Body of pancreas (tissue), 4 donors: ENCODE results near the gene G6PC3. TPM values are rescaled to one million over a fixed set of nuclear protein-coding genes. Genes with fewer than 3 reads are reported as not detected.
"Not testable (repeated sequence)": the region's sequence is repeated elsewhere in the genome, so short reads cannot be mapped to it uniquely, and the experiment has no call there.

Experiments
- ATAC-seq: fragments of 150-250 bp; one replicate; pipeline ENCODE4 v1.9.1; 2016
- DNase-seq, 4 donors: peaks; one replicate each; pipeline ENCODE4 v3.0.0-alpha.2; 2019
- H3K27ac ChIP-seq, 4 donors: fragments of 200-600 bp; sonication (generic); 1 replicate in 3 of 4; 2 replicates in 1 of 4; pipeline versions ENCODE4 v1.5.1 to v1.6.1; 2016 to 2019; ENCODE audit warnings: mild to moderate bottlenecking in 1 of 4, mixed read lengths in 1 of 4, moderate library complexity in 1 of 4
- H3K27me3 ChIP-seq, 2 donors: fragments of 200-600 bp; sonication (generic); one replicate each; pipeline ENCODE4 v1.6.0; 2016; ENCODE audit warnings: mild to moderate bottlenecking in 1 of 2
- H3K36me3 ChIP-seq, 2 donors: fragments of 200-600 bp; sonication (generic); replicated peaks in 1 of 2; 2 replicates each; pipeline ENCODE4 v1.5.1; 2016; ENCODE audit warnings: low read depth in 2 of 2; ENCODE audit not compliant: insufficient read depth in 1 of 2
- H3K4me1 ChIP-seq: fragments of 200-600 bp; sonication (generic); one replicate; pipeline ENCODE4 v1.6.0; 2016
- H3K4me3 ChIP-seq, 2 donors: fragments of 200-600 bp; sonication (generic); 1 replicate in 1 of 2; 2 replicates in 1 of 2; pipeline ENCODE4 v1.5.1; 2016 to 2019
- H3K9me3 ChIP-seq, 3 donors: fragments of 200-600 bp; sonication (generic); 1 replicate in 2 of 3; 2 replicates in 1 of 3; pipeline ENCODE4 v1.5.1; 2016
- POLR2A ChIP-seq, 3 donors: fragments of 450-650 bp; IDR thresholded peaks; one replicate each; pipeline ENCODE4 v1.6.1; 2016; ENCODE audit warnings: antibody characterized with exemption in 3 of 3, mild to moderate bottlenecking in 2 of 3
- WGBS, 2 donors: methylation state at CpG; one replicate each; pipeline ENCODE4 v1.1.5; 2017; 5-methylcytosine and 5-hydroxymethylcytosine counted together
- intact Hi-C: fragments of 100-400 bp; cut with DNase I; formaldehyde crosslinking; loops from one replicate; pipeline ENCODE4 v1.15.1; 2023
- total RNA-seq, 2 donors: library from RNA; depleted of rRNA; stranded (reverse); fragments of >200 nt; gene quantifications; one replicate each; pipeline ENCODE4 v1.1.0, GENCODE V29; 2016
- TF ChIP-seq, protein P1 (sequence below), 7 experiments: fragments of 450-650 bp in 4 of 7; fragments of 200-600 bp in 3 of 7; sonication (generic) in 3 of 7; IDR thresholded peaks; one replicate each; pipeline ENCODE4 v1.5.1; 2016 to 2019; ENCODE audit warnings: antibody characterized with exemption in 7 of 7

G6PC3 gene
- total RNA-seq, 2 donors from 2014 or later, result 11.9 to 12.9 TPM

DNA sequence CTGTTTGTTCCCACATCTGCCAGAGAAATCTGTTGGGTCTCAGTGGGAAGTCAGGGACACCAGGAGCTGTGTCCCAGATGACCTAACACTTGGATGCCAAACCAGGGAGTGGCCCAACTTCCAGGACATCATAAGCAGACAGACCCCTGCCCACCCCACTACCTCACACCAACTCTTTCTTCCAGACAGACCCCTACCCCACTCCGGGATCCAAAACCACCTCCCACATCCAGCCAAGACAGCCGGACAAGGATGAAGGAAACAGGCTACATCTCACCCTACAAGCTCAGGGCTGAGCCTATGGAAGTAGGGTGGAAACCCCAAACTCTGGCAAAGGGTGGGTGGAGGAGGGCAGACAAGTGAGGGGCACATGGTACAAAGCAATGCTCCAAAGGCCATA lies 49.3 kb downstream of the G6PC3 start:
- peak overlapping the region in 2 of 4 donors; percentile 9 to 48 for H3K27ac ChIP-seq
- no peaks in the 10 kb centered on the region for H3K27me3 ChIP-seq
- intact Hi-C loops, result loop anchor here (5.0 kb wide), 1 partner anchor 52 kb away; the partner anchor contains the start of gene LSM12
- DNase-seq (no peak), ATAC-seq (no peak)
- 94% methylated on average over 2 of the region's 2 CpGs; no CpG with 5 or more reads in 1 of the 2 donors for WGBS, 2 donors
- peaks cover 44% of the 10 kb centered on the region for H3K4me1 ChIP-seq
- no peak for TF ChIP-seq POLR2A (IDR thresholded peaks at IDR 0.05)
- TF ChIP-seq, protein P1, sequence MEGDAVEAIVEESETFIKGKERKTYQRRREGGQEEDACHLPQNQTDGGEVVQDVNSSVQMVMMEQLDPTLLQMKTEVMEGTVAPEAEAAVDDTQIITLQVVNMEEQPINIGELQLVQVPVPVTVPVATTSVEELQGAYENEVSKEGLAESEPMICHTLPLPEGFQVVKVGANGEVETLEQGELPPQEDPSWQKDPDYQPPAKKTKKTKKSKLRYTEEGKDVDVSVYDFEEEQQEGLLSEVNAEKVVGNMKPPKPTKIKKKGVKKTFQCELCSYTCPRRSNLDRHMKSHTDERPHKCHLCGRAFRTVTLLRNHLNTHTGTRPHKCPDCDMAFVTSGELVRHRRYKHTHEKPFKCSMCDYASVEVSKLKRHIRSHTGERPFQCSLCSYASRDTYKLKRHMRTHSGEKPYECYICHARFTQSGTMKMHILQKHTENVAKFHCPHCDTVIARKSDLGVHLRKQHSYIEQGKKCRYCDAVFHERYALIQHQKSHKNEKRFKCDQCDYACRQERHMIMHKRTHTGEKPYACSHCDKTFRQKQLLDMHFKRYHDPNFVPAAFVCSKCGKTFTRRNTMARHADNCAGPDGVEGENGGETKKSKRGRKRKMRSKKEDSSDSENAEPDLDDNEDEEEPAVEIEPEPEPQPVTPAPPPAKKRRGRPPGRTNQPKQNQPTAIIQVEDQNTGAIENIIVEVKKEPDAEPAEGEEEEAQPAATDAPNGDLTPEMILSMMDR (IDR thresholded peaks at IDR 0.05), result no peak
- H3K9me3 ChIP-seq, result no peaks in the 10 kb centered on the region
- H3K4me3 ChIP-seq, result no peak overlapping the region
- H3K36me3 ChIP-seq, result no peaks in the 10 kb centered on the region

GRCh38 chr17:44120281-44120680 lies 49.7 kb downstream of the G6PC3 start:
- H3K27me3 ChIP-seq, H3K36me3 ChIP-seq, DNase-seq, ATAC-seq, H3K4me3 ChIP-seq, intact Hi-C loops, H3K27ac ChIP-seq, H3K9me3 ChIP-seq: not testable (repeated sequence)
- WGBS, 2 donors, result 92 to 96% methylated on average over 11 of the region's 11 CpGs
- peaks cover 44% of the 10 kb centered on the region for H3K4me1 ChIP-seq

GRCh38 chr17:44120851-44121605 lies 50.5 kb downstream of the G6PC3 start:
- DNase-seq (no peak), ATAC-seq (no peak)
- peaks cover 44% of the 10 kb centered on the region for H3K4me1 ChIP-seq
- H3K27ac ChIP-seq, result peak overlapping the region in 2 of 4 donors; percentile 1 to 11
- no peak overlapping the region for H3K4me3 ChIP-seq
- H3K36me3 ChIP-seq, result no peaks in the 10 kb centered on the region
- WGBS, 2 donors, result 63% methylated on average over 9 of the region's 9 CpGs
- H3K27me3 ChIP-seq, result no peaks in the 10 kb centered on the region
- intact Hi-C loops, result no loop called here
- TF ChIP-seq POLR2A (IDR thresholded peaks at IDR 0.05), result no peak
- TF ChIP-seq, protein P1 (IDR thresholded peaks at IDR 0.05), result no peak
- no peaks in the 10 kb centered on the region for H3K9me3 ChIP-seq

GRCh38 chr17:44121997-44122815 lies 51.7 kb downstream of the G6PC3 start:
- WGBS, 2 donors, result 44 to 58% methylated on average over 1 of the region's 1 CpG
- no peak for ATAC-seq
- H3K27ac ChIP-seq, result peak overlapping the region; percentile 75 to 91 (median 86)
- H3K4me1 ChIP-seq, result peaks cover 44% of the 10 kb centered on the region
- peak overlapping the region; percentile 43 to 77 for H3K4me3 ChIP-seq
- no peaks in the 10 kb centered on the region for H3K36me3 ChIP-seq
- intact Hi-C loops, result no loop called here
- no peak for TF ChIP-seq POLR2A (IDR thresholded peaks at IDR 0.05)
- TF ChIP-seq, protein P1 (IDR thresholded peaks at IDR 0.05), result no peak
- H3K9me3 ChIP-seq, result no peaks in the 10 kb centered on the region
- no peak for DNase-seq
- H3K27me3 ChIP-seq, result no peaks in the 10 kb centered on the region

- Histone ChIP-seq H3K4me1 (peaks cover 44% of the 10 kb centered on the region), H3K27me3 (no peaks in the 10 kb centered on the region), H3K27ac (peak overlapping the region; percentile 75 to 91 (median 86)), H3K36me3 (no peaks in the 10 kb centered on the region), H3K9me3 (no peaks in the 10 kb centered on the region), H3K4me3 (peak overlapping the region; percentile 43 to 77)
- TF ChIP-seq, protein P1 (IDR thresholded peaks at IDR 0.05), result no peak
- no peak for TF ChIP-seq POLR2A (IDR thresholded peaks at IDR 0.05)
- intact Hi-C loops, result no loop called here
- peak in 1 of 4 donors; percentile 33 for DNase-seq
- ATAC-seq, result no peak
- 0 to 1% methylated on average over 11 to 32 of the region's 32 CpGs for WGBS, 2 donors
Observed at GRCh38 chr17:44122816-44123355, 52.4 kb downstream of the G6PC3 start.
